Right kidney (tissue), 1 donor: ENCODE measurements around the gene ARMC2.
A peak's percentile ranks its signal among the peaks of the same experiment; 100 is the strongest.
"Not testable (repeated sequence)": the region's sequence is repeated elsewhere in the genome, so short reads cannot be mapped to it uniquely, and the experiment has no call there.

Source experiments
- DNase-seq: peaks from one replicate; pipeline ENCODE4 v3.0.0-alpha.2; 2016

The ARMC2 gene

DNA sequence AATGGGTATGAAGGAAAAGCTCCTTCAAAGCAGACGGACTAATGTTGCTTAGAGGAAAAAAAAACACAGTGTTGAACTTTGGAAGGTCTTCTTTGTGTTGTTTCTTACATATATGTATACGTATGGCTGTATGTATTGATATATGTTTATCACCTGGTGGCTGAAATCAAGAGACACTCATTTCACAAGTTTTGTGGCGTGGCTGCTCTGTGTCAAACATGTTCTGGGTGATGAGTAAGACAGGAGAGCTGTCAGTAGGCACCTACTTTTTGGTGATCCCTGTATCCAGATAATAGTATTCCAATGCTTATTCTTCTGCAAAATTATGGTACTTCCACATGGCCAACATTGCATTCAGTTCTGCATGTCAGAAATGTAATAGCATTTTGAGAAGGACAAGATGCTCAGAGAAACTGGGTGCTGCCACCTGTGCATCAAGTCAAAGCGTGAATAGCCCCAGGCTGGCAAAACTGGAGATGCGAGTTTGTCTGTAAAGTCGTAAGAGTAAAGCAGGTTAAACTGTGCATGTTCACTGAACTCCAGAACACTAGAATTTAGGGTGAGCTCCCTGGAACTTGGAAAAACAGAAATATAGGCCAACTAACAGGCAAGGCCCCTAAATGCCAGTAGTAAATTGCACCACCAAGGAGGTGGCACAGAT lies 67.9 kb downstream of the ARMC2 start:
- no peak for DNase-seq

DNA sequence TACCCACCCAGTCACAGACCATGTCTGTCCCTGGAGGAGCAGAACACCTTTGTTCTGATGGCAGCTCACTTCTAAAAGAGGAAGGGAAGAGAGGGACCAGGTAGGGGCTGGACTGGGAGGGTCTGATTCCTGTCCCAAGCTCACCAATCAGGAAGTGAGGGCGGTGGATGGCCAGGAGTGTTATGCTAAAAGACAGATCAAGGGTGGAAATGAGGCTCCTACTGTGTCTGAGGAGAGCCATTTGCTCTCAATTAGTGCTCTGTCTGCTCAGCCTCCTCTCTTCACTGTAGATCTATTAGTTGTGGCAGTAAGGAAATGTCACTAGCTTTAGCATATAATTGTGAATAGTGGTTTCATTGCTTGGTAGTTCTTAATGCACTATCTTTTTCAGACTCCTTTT lies 72.5 kb downstream of the ARMC2 start:
- DNase-seq, result no peak

DNA sequence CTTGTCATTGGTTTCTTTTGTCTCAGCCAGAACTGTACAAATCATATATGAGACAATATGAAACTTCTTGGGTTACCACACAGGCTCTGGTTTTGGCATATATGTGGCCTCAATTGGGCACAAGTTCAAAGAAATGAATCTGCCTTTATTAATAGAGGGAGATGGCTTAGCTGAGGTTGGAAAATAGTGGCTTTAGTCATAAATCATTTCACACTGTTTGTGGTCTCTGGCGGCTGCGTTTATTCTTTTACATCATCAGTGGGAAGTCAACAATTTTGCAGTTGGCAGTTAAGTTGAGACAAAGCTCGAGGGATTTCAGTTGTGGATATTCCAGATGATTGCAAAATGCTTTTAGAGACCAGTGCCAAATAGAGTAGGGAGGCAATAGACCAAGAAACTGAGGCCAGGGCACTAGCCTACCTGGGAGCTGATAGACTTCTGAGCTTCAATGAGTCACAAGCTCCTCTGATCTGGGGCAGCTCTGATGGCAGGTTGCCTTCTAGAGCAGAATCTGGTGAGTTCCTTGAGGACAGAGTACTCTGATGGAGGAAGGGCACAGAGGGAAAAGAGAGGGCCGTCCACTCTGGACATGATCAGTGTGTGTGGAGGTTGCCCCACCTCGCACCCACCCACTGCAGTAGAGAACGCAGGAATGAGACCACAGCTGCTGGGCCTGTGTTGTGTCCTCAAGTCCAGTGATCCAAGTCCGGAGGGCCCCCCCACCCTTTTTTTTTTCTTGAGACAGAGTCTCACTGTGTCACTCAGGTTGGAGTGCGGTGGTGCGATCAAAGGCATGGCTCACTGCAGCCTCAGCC lies 73.5 kb downstream of the ARMC2 start:
- no peak for DNase-seq

DNA sequence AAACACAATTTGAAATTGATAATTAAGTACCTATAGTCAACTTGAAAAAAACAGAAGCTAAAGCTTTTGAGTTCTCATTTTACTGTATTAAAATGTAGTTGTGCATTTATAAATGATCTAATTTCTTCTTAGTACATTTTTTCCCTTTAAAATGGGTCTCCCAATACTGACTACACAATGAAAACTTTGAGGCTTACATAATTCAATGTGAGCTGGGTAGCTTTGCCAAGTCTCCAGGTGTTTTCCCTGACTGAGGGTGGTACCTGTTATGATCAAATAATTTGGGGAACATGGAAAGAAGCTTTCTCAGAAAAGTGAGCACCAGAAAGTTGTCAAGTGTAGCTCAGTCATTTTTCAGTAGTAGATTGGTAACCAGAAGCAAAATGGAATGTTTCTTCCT lies 74.3 kb downstream of the ARMC2 start:
- DNase-seq, result no peak

DNA sequence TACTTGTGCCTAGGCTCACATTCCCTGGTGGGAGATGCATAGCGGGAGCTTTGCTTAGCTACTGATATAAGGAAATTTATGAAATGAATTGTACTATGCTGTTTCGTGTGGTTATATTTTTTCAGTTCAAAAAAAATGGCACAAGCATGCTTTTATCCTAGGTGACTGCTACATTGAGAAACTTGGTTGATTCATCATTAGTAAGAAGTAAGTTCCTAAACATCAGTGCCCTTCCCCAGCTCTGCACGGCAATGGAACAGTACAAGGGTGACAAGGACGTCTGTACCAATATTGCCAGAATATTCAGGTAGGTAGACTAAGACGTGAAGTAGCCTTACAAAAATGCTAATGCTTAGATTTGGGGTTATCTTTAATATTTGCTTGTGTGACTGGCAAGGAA lies 79.7 kb downstream of the ARMC2 start:
- no peak for DNase-seq

DNA sequence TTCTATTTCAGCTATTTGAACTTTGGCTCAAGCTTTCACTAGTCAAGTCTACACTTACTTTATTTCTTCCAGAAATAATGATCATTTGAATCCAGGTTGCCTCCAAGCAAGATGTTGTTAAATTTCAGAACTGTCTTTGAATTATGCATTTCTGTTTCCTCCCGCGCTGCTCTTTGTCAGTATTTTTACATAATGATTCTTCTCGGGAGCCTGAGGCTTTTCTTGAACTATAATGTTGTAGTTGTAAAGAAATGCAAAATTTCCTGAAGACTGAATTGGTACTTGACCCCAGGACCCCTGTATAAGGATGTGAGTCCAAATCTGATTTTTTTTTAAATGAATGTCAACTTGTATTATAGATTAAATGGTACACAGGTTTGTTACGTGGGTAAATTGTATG lies 80.4 kb downstream of the ARMC2 start:
- DNase-seq, result no peak

DNA sequence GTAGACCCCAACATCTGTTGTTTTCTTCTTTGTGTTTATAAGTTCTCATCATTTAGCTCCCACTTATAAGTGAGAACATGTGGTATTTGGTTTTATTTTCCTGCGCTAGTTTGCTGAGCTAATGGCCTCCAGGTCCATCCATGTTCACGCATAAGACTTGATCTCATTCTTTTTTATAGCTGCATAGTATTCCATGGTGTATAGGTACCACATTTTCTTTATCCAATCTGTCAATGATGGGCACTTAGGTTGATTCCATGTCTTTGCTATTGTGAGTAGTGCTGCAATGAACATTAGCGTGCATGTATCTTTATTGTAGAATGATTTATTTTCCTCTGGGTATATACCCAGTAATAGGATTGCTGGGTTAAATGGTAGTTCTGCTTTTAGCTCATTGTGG lies 82.9 kb downstream of the ARMC2 start:
- not testable (repeated sequence) for DNase-seq

DNA sequence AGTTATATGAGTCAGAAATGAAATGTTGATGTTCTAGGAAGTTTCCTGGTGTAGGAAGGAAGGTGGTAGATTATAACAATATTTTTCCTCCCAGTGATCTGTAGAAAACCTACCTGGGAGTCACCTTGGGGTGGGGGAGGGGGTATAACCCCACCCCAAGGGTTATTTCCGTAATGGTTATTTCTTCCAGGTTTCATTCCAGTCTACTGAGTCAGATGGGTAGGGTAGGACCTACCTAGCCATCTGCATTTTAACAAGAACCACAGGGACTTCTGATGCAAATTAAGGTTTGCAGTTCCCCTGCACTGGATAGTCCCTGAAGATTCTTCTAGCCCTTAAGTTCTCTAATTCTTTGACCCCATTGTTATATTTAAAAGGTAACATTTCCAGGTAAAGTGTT lies 88.9 kb downstream of the ARMC2 start:
- no peak for DNase-seq

DNA sequence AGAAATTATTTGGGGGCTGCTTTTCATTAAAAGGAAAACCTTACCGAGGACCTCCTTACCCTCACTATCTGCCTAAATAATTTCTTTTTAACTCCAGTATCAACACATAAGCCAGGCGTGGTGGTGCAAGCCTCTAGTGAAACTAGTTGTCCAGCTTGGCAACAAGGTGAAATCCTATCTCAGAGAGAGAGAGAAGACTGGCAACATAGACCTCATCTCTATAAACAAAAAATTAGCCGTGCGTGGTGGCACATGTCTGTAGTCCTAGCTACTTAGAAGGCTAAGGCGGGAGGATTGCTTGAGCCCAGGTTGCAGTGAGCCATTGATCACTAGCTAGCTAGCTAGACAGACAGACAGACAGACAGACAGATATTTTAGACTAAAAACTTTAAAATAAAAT lies 92.5 kb downstream of the ARMC2 start:
- no peak for DNase-seq

DNA sequence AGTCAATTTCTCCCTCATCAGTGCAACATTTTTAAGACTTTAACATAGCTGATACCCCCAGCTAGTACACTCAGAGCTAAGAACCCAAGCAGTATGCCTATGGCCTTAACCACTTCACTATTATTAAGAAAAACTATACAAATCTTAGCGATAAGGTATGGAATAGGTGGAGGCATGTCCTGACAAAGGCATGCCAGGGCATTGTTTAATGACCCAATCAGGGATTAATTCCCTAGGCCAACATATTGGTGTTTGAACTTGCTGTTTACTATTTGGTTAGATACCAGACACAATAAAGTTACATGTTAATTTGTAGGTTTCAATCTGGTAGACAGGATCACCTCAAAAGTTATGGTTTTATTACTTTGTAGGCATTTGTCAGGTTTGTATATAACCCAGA lies 93.1 kb downstream of the ARMC2 start:
- no peak for DNase-seq

DNA sequence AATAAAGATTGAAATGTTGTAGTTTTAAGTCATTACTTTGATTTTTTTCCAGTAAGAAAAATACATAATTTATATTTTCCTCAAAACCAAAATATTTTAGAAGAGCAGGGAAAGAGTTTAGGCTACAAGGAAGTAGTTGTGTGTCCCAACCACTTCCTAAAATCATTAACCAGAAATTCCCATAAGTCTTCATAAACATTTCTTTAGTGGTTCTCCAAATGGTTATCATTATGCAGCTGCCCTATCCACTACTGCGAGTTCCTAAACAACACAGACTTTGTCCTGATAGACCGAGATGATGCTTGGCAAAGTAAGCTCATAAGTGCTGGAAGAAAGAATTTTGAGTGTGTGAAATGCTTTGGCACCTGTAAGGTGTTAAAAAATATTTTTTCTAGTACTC lies 93.6 kb downstream of the ARMC2 start:
- no peak for DNase-seq

DNA sequence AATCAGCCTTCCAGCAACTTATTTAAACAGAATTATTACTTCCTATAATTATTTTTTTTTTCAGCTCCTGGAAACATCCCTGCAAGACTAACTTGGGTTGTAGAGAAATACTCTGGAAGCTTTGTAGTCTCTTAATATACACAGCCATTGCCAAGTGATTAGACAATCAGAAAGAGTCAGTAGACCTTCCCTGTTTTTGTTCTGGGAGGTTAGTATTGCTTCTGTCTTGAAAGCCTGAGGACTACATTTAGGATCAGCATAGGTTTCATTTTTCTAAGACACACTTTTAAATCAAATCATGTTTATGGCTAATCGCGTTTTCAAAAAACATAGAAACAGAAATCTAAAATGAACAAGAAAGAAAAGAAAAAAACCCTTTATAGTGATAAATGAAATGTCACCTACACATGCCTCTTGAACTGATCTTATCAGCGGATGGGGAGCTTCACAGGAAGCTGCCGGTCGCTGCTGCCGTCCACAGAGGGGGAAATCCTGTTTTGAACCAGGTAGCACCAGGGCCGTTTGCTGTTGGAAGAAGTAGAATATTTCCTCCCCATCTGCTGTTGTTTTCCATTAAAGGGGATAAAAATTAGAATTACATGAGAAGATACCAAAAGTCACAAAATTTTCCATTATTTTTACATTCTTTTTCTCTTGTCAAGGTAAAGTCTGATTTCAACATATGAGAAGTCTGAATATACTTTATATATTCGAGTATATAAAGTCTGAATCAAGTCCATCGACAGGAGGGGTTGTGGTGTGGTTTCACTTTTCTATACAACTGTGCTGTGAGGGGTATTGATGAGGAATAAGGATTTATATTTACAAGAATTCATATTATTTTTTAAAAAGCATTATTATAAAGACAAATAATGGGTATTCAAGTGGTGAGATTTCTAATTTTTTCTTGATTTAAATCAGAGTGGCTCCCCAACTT lies 94.6 kb downstream of the ARMC2 start:
- DNase-seq, result no peak

DNA sequence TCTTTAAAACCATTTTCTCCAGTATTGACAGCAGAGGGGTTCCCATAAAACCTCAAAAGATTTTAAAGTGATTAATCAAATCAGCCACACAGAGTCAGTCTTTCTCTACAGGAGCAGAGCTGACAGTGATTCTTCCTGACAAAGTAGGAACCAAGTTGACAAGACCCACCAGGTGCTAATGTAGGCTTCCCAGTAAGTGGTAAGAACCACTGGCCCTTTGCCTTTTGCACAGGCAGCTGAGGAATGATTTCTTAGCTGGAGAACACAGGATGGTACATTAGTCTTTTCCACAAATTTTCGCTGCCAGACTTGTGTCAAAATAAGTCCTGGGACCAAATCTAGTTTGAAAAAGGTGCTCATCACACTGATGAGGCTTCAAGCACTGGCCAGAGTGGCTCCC lies 95.8 kb downstream of the ARMC2 start:
- no peak for DNase-seq

DNA sequence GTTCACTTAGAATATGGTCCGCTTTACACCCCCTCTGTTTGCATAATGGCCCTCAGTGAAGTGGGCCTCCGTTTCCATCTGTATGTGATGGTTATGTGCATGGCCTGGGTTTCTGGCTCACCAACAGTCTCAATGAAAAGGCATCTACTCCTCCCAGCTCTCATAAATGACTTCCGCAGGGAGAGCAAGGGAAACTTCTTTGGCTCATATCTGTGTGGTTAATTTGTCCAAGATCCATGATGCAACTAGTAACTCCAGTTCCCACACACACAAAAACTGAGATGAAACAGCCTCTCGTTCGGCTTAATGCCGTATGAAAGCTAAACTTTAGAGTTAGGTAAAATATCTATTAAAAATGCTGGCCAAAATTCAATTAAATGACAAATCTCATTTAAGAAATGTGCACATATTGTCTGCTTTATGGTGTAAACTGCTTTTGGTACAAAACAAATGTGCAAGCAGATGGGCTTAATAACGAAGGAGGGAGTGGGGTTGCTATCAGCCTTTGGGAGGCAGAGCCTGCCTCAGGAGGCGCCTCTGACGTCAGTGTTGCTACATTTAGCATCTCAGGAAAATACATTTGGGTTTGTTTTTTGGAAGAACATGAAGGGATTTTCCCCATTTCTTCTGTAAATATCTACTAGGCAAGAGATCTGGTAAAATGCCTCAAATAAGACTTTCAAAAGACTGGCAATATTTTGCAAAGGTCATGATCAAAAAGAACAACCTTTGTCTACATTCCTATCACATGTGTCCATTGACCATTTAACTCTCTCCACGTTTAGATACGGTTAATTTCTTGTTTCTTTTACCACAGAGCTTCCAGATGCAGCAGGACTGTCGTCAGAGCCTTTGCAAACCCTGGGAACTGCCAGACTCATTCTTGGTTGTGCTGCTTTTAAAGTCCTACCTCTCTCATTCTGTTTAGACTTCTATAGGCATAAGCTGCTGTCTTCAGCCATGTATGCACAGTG lies 96.8 kb downstream of the ARMC2 start:
- no peak for DNase-seq

DNA sequence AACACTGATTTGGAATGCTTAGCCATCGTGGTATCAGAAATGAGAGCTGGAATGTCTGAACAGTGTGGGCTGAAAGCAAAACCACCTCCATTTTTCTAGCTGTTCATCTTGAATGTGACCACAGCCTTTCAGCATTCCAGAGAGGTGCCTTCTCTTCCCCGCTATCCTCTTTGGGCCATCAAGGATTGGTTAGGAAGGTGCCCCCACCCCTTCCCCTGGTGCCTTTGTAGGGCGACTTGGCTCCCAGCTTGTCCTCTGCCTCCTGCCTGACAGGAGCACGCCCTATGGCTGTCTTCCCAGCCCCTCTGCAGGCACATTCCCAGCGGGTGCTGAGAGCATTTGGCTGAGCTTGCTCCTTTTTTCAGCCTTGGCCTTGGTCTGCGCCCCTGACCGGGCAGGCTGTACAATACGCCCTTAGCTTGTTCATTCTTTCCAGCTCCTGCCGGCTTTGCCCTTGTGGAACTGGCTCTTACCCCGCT lies 97.5 kb downstream of the ARMC2 start:
- DNase-seq, result peak; percentile 35

DNA sequence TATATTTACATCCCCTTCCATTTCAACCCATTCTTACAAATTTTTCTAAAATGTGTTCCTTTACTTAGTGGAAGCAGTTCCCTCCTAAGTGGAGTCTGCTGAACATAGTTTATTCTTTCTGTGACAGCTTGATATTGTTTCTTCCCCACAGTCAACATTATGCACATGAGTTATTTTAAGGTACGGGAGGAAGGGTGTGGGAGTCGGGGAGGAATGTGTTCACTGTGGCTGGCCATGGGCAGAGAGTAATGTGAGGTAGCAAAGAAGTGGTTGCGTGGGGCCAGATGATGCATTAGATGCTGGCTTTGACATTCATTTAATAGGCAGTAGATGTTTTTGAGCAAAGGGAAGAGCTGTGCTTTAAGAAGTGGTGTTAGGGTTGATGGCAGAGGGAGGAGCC lies 98.5 kb downstream of the ARMC2 start:
- DNase-seq, result peak; percentile 40

DNA sequence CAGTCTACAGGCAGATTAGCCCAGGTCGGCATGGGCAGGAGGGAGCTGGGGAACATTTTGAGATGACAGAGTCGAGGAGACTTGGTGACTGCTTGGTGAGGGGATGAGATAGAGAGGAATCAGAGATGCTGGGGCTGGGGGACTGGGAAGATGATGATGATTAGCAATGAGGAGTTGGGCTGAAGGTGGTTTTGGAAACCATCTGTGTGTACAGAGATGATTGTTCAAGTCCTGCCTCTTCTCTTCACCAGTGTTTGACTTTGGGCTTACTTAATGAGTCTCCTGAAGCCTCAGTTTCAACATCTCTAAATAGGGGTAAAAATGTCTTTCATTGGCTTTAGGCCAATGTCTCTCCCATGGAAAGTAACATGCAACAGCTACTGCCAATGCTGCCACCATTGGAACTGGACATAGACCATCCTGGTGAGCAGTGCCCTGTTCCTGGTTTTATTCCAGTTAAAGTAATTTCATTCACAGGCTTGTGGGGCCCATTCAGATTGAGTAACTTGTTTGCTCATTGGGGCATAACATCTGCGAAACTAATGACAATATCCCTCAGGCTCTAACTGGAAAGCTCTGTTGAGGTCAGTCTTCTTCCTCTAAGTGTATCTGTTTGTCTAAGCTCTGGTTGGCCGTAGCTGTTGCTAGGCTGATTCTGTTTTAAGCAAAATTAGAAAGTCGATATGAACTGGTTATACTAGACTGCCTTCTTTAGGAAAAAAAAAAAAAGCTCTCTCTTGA lies 99.1 kb downstream of the ARMC2 start:
- peak; percentile 33 for DNase-seq

DNA sequence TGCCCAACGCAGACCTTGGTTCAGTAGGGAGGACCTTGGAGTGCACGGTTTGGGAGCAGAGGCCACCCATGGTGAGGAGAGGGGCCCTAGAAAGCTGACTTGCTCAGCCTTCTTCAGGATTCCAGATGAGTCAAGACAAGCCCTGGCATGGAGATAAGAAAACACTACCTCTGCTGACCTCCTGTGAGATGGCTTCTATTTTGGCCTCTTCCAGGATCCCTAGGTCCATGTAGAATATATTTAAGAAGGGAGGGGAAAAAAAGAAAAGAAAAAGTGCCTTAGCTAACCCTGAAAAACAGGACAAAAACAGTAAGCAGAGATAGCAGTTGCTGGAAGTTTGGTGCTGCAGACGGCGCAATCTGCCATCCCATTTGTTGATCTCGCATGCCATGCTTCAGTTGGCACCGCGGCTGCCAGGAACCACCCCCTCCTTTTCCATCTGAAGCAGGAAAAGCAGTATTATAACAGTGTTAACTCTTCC lies 100.0 kb downstream of the ARMC2 start:
- DNase-seq, result peak; percentile 45

DNA sequence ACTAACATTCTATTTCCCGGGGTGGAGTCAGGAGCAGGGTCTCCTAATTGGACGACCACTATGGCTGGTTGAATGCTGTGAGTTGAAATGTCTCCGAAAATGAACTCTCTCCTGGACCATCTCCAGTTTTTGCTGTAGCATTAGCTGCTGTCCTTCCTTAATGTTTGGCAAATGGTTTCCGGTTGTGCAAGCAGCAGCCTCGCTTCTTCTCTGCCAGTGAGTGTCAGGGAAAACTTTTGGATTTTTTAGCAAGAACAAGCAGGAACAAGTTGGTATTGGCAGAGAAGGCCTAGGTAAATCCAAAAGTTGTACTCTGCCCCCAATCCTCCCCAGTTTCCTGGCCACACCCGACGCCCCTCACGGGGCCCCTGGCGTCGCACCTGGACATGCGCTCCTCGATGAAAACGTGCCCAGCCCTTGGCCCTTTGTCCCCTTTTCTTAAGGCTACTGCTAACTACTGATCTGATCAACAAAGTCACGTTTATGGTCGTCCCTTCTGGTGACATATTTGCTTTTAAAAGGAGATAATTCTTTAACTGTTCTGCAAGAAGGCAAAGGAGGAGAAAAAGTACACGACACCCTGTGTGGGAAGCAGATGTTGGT lies 103.2 kb downstream of the ARMC2 start:
- DNase-seq, result no peak

DNA sequence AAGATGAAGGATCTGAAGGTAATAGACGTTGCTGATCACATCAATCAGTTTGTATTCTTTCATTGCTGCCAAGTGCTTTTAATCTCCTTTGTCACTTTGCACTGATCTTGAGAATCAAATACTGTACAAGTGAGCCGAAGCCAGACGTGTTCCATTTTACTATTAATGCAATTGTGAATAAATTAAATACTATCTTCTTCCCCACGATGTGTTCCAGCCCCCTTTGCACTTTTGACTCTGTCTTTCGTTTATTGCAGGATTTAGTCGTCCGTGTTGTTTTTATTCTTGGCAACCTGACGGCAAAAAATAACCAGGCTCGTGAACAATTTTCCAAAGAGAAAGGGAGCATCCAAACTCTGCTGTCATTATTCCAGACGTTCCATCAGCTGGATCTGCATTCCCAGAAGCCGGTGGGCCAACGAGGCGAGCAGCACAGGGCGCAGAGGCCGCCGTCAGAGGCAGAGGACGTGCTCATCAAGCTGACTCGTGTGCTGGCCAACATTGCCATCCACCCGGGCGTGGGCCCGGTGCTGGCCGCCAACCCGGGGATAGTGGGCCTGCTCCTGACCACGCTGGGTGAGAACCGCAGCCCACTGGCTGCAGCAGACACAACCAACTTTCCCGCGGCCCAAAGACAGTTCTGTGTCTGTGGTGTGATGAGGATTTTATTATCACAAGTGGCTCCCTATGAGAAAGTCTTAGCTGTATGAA lies 104.7 kb downstream of the ARMC2 start:
- DNase-seq, result no peak
